ENCODE results near the gene SPATA16. TPM values are rescaled to one million over a fixed set of nuclear protein-coding genes. Genes with fewer than 3 reads are reported as not detected.

SPATA16 gene
- polyA plus RNA-seq, 1 donor from 2014 or later = not detected

GRCh38 chr3:173096994-173097785 lies 43.8 kb downstream of the SPATA16 start:
- H3K9me3 ChIP-seq (ENCODE audit: low read length) = no peaks in the 10 kb centered on the region
- no peaks in the 10 kb centered on the region for H3K27me3 ChIP-seq (ENCODE audit: insufficient read depth, low read depth, low read length)
- H3K27ac ChIP-seq (ENCODE audit: low read length) = no peak overlapping the region
- H3K79me2 ChIP-seq (replicated peaks; ENCODE audit: insufficient read depth, low read length) = no peaks in the 10 kb centered on the region
- H4K20me1 ChIP-seq (ENCODE audit: insufficient read depth) = no peaks in the 10 kb centered on the region
- H3K36me3 ChIP-seq (ENCODE audit: insufficient read depth, low read length) = no peaks in the 10 kb centered on the region
- TF ChIP-seq RAD21 (conservative IDR thresholded peaks at IDR 0.05) (no peak), POLR2AphosphoS5 (IDR thresholded peaks at IDR 0.05) (no peak), REST (IDR thresholded peaks at IDR 0.05; ENCODE audit: borderline replicate concordance) (no peak), TAF1 (IDR thresholded peaks at IDR 0.05; ENCODE audit: low read depth) (no peak)
- H3K9ac ChIP-seq (ENCODE audit: low read length) = no peak overlapping the region
- H3F3A ChIP-seq (ENCODE audit: insufficient read depth, low read length, poor library complexity, severe bottlenecking) = no peaks in the 10 kb centered on the region
- H2AFZ ChIP-seq (ENCODE audit: low read depth, low read length) = no peak overlapping the region
- no peak overlapping the region for H3K4me2 ChIP-seq (ENCODE audit: low read length)
- H3K9me2 ChIP-seq (ENCODE audit: insufficient read depth, low read length) = no peaks in the 10 kb centered on the region
- no peak overlapping the region for H3K4me3 ChIP-seq (ENCODE audit: low read length)

- H3K4me2 ChIP-seq (ENCODE audit: low read length) = no peak overlapping the region
- no peak overlapping the region for H2AFZ ChIP-seq (ENCODE audit: low read depth, low read length)
- no peaks in the 10 kb centered on the region for H3K9me3 ChIP-seq (ENCODE audit: low read length)
- no peaks in the 10 kb centered on the region for H4K20me1 ChIP-seq (ENCODE audit: insufficient read depth)
- H3K79me2 ChIP-seq (replicated peaks; ENCODE audit: insufficient read depth, low read length) = no peaks in the 10 kb centered on the region
- H3K9me2 ChIP-seq (ENCODE audit: insufficient read depth, low read length) = no peaks in the 10 kb centered on the region
- TF ChIP-seq SMC3 (conservative IDR thresholded peaks at IDR 0.05; ENCODE audit: poor library complexity) (no peak), RAD21 (conservative IDR thresholded peaks at IDR 0.05) (no peak), EZH2 (IDR thresholded peaks at IDR 0.05; ENCODE audit: borderline replicate concordance, insufficient read depth, low read length, poor library complexity, severe bottlenecking) (no peak), MXI1 (conservative IDR thresholded peaks at IDR 0.05; ENCODE audit: poor library complexity, severe bottlenecking) (no peak), TAF1 (IDR thresholded peaks at IDR 0.05; ENCODE audit: low read depth) (no peak), EP300 (conservative IDR thresholded peaks at IDR 0.05; ENCODE audit: poor library complexity, severe bottlenecking) (no peak), REST (IDR thresholded peaks at IDR 0.05; ENCODE audit: borderline replicate concordance) (no peak), POLR2AphosphoS5 (IDR thresholded peaks at IDR 0.05) (no peak), CTCF (IDR thresholded peaks at IDR 0.05; ENCODE audit: poor library complexity, severe bottlenecking) (no peak)
- no peaks in the 10 kb centered on the region for H3F3A ChIP-seq (ENCODE audit: insufficient read depth, low read length, poor library complexity, severe bottlenecking)
- H3K9ac ChIP-seq (ENCODE audit: low read length) = no peak overlapping the region
- no peak overlapping the region for H3K27ac ChIP-seq (ENCODE audit: low read length)
- H3K4me3 ChIP-seq (ENCODE audit: low read length) = no peak overlapping the region
- no peaks in the 10 kb centered on the region for H3K36me3 ChIP-seq (ENCODE audit: insufficient read depth, low read length)
- no peaks in the 10 kb centered on the region for H3K27me3 ChIP-seq (ENCODE audit: insufficient read depth, low read depth, low read length)
These were observed 44.9 kb downstream of the SPATA16 start for GRCh38 chr3:173096140-173096539.

Measured in neural cell (in vitro differentiated cells).